Cardiac muscle cell (in vitro differentiated cells and primary cell): ENCODE results near the gene WNT9B. TPM values are rescaled to one million over a fixed set of nuclear protein-coding genes. Genes with fewer than 3 reads are reported as not detected.

Experiments
- DNase-seq, 2 donors: peaks; one replicate each; pipeline versions ENCODE4 v3.0.0 to v3.0.0-alpha.2; 2010 to 2017; ENCODE audit warnings: low read depth in 1 of 2, low spot score in 1 of 2
- H3K27ac ChIP-seq: fragments of 200-600 bp; sonication (generic); 2 replicates; pipeline ENCODE4 v1.5.1; 2016
- H3K27me3 ChIP-seq: fragments of 200-600 bp; sonication (generic); 2 replicates; pipeline ENCODE4 v1.6.0; 2016; ENCODE audit warnings: control low read depth
- H3K36me3 ChIP-seq: fragments of 200-600 bp; sonication (generic); 2 replicates; pipeline ENCODE4 v1.5.1; 2016; ENCODE audit warnings: control low read depth
- H3K4me1 ChIP-seq: fragments of 200-600 bp; sonication (generic); 2 replicates; pipeline ENCODE4 v1.8.1; 2017; ENCODE audit warnings: low read depth, mild to moderate bottlenecking, mixed run types
- H3K4me3 ChIP-seq: fragments of 200-600 bp; sonication (generic); 2 replicates; pipeline ENCODE4 v1.5.1; 2016; ENCODE audit warnings: mild to moderate bottlenecking
- H3K9me3 ChIP-seq: fragments of 200-600 bp; sonication (generic); 2 replicates; pipeline ENCODE4 v1.5.1; 2017; ENCODE audit warnings: low read depth, mild to moderate bottlenecking, control low read depth
- CTCF ChIP-seq: IDR thresholded peaks from 2 replicates; pipeline ENCODE4 v1.5.1; 2012; ENCODE audit warnings: low read depth, mild to moderate bottlenecking, low read length
- polyA plus RNA-seq: library from polyadenylated mRNA; unstranded; fragments of >200 nt; fragmentation: Nextera tagmentation; extraction: Ambion mirVana; gene quantifications from 2 replicates; pipeline ENCODE4 v1.2.1, GENCODE V29; 2016
- total RNA-seq: library from RNA; depleted of rRNA; stranded (reverse); fragments of >200 nt; gene quantifications from 2 replicates; pipeline ENCODE4 v1.2.3, GENCODE V29; 2016

WNT9B gene
- total and polyA plus RNA-seq, 2 experiments from 2014 or later = 0.33 TPM; not detected in 1

- DNase-seq = no peak
- Histone ChIP-seq H3K27ac (no peak overlapping the region), H3K9me3 (no peaks in the 10 kb centered on the region), H3K27me3 (no peaks in the 10 kb centered on the region), H3K4me1 (no peaks in the 10 kb centered on the region), H3K36me3 (no peaks in the 10 kb centered on the region), H3K4me3 (no peak overlapping the region)
- no peak for TF ChIP-seq CTCF
Measured at GRCh38 chr17:46879101-46879500, 27.7 kb downstream of the WNT9B start.

GRCh38 chr17:46881015-46881414, 29.6 kb downstream of the WNT9B start:
- Histone ChIP-seq H3K27ac (no peak overlapping the region), H3K36me3 (no peaks in the 10 kb centered on the region), H3K4me3 (no peak overlapping the region), H3K4me1 (no peaks in the 10 kb centered on the region), H3K27me3 (no peaks in the 10 kb centered on the region), H3K9me3 (no peaks in the 10 kb centered on the region)
- no peak for TF ChIP-seq CTCF
- DNase-seq = no peak

- no peak for DNase-seq
- no peak overlapping the region for H3K4me3 ChIP-seq
- no peaks in the 10 kb centered on the region for H3K4me1 ChIP-seq
- no peaks in the 10 kb centered on the region for H3K36me3 ChIP-seq
- H3K27me3 ChIP-seq = no peaks in the 10 kb centered on the region
- no peak overlapping the region for H3K27ac ChIP-seq
- no peak for TF ChIP-seq CTCF
- H3K9me3 ChIP-seq = no peaks in the 10 kb centered on the region
Measured at GRCh38 chr17:46882666-46883065, 31.3 kb downstream of the WNT9B start.

- Histone ChIP-seq H3K9me3 (no peaks in the 10 kb centered on the region), H3K27me3 (no peaks in the 10 kb centered on the region), H3K27ac (no peak overlapping the region), H3K4me3 (no peak overlapping the region), H3K4me1 (no peaks in the 10 kb centered on the region), H3K36me3 (no peaks in the 10 kb centered on the region)
- no peak for TF ChIP-seq CTCF
- DNase-seq = no peak
Measured at GRCh38 chr17:46883871-46884520, 32.6 kb downstream of the WNT9B start.

GRCh38 chr17:46884552-46884951, 33.2 kb downstream of the WNT9B start:
- Histone ChIP-seq H3K4me1 (no peaks in the 10 kb centered on the region), H3K27ac (no peak overlapping the region), H3K36me3 (no peaks in the 10 kb centered on the region), H3K9me3 (no peaks in the 10 kb centered on the region), H3K27me3 (no peaks in the 10 kb centered on the region), H3K4me3 (no peak overlapping the region)
- DNase-seq = no peak
- no peak for TF ChIP-seq CTCF
